Iris pigment epithelial cell (primary cell): ENCODE data around the gene CORO6.
"Not testable (repeated sequence)": the region's sequence is repeated elsewhere in the genome, so short reads cannot be mapped to it uniquely, and the experiment has no call there.

ENCODE experiments used
- DNase-seq: peaks from one replicate; pipeline ENCODE4 v3.0.0-alpha.2; 2011; ENCODE audit warnings: low read depth

The CORO6 gene

DNA sequence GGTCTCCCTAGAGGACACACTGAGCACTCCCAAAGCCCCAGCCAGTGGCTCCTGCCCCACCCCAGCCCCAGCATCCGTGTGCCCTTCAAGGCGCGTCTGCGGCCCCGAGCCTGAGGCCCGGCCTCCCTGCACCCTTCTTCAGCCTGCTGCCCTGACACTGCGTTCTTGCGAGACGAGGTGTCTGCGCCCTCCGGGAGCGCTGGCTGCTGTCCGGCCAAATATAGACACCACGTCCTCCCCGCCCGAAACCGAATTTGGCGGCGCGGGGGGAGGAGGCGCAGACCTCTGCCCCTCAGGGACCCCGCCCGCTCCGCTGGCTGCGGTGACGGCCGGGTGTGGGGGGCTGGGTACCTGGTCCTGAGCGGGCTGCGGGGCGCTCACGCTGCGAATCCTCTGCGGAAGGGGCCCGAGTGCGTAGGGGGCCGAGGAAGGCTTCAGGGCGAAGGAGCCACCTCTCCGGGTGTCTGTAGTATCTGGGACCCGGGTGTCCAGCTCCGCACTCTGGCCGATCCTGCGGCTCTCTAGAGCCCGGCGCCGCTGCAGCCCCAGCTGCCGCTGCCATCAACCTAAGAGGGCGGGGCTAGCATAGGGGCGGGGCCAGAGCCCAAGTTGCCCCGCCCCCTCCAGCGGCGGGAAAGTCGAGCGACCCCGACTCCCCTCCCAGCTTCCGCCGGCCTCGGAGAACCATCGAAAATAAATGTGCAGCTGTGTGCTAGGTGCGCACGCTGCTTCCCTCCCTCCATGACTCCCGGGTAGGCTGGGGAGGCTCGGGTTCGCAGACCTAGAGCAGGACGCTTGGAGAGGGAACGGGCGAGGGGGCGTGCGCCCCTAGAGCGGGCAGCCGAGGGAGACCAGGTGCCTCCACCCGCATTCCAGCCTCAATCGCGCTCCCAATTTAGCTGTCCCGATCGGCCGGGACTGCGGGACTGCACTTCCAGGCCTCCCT lies at the start of gene CORO6:
Gene CORO6 (minus strand): TSS at position 576 of the 946 bp plus-strand sequence. CDS start 1,491 bp downstream, outside the sequence.
- DNase-seq = peak; percentile 31

DNA sequence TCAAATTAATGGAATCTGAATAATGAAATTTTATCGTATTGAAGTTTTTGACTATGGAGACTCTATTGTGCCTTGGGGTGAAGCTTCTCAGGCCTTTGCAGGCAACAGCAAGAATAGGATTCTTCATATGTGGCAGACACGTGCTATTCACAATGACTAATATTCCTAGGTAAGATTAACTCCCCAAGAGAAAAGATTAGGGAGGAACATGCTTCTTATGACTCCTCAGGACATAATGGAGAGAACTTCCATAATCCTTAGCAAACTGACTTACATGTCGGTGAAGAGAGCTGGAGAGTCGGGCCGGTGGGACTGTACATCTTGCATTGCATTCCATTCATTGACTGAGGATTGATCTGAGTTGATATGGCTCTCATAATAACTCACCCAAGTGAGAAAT lies 48.9 kb upstream of the CORO6 start:
- no peak for DNase-seq

DNA sequence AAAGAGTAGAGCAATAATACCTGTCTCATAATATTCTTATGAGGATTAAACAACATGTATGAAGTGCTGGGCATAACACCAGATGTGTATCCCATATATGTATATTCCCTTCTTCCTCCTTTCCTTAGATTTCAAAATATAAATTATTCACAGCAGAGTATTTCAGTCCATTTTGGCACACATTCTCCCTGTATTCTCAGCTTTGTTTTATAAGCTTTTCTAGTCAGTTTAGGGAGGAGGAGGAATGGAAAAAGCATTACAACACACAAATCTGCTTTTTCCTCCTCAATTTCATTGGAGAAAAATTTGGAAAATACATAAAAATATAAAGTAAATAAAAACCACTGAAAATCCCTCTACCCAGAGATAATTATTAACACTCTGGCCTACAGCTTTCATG lies 46.6 kb upstream of the CORO6 start:
- no peak for DNase-seq

DNA sequence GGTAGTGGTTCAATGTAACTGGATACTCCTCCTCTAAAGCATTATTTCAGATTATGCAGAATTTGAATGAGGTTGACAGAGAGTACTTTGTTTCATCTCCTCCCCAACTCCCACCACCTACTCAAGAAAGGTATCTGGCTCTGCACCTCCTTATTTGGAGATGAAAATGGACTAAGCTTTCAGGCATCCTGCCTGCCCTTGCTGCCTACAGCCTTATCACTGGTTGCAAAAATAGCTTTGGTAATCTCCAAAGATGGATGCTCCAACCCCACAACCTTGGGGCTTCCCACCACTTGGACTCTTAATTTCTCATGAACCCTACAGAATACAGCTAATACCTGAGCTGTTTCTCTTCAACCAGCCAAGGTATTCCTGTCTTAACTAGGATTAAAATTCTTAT lies 45.3 kb upstream of the CORO6 start:
- DNase-seq = no peak

DNA sequence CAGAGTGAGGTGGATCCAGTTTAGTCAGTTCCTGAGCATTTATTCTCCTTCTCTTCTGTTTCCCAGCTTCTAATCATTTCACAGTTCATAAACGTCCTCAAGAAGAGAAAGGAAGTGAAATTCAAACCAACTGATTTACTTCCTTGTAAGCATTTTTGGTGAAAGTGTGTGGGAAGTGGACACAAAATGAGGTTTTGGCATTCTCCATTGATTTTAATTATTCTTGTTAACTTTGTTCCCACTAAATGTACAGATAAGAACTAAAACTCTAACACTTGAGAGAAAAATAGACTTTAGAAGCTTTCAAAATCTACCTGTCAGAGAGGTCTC lies 42.7 kb upstream of the CORO6 start:
- DNase-seq = no peak

DNA sequence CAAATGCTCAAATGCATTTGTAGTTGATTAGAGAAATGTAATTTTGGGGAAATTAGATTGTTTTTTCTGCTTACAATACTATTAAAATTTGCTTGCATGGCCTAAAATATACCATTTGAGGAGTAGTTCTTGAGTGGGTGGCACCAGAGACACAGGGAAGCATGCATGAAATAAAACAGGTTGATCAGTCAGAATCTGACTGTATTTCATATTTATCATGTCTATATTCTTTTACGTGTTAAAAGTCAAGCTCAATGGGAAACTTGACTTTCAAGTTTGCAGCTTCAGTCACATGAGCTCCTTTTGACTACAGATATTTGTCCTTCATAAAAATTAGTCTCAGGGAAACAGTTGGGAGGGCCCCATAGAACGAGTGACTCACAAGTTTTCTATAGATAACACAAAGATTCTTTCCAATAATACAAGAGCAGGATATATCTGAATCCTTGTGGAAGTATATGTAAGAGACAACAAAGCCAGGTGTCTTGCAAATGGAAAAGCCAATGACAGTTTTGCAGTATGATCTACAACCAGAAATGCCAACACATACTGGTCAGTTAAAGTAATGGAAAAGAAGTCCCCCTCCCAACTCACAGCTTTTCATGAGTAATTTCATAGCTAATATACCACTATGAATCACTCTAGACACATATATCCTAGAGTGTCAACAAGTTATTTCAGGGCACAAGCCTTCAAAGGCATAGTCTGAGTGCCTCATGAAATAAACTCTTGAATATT lies 42.2 kb upstream of the CORO6 start:
- peak; percentile 82 for DNase-seq

DNA sequence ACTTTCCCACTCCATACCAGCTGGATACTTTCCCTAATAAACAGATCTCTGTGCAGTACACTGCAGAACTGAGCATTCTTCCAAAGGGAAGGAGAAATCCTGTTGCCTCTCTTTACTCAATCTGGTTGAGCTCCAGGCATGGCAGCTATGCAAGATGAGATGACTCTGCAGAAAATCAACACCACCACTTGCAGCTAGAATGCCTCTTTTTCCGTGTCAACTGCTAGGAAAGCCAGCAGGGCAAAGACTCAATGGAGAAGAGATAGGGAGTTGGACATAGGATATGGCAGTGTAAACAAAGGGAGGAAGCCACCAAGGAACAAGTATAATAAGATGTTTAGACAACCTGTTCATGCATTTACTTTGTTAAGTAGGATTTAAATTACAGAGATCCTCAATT lies 40.4 kb upstream of the CORO6 start:
- DNase-seq = peak; percentile 60

DNA sequence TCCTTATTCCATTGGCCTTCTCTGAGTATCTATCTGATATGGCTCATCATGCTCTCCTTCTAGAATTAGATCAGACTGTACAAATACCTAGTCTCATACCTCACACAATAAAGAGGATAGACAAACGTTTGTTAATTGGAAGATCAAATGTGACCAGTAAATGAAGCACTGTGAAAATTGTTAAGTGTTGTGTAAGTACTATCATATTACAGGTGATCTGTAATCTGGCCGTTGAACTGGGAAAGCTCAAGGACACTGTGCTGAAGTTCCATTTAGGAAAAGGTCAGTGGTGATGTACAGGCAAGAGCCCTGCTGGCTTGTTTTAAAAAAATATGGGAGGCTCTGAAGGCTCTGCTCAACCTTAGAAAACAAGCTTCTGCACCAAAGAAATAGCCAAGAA lies 38.5 kb upstream of the CORO6 start:
- DNase-seq = no peak

DNA sequence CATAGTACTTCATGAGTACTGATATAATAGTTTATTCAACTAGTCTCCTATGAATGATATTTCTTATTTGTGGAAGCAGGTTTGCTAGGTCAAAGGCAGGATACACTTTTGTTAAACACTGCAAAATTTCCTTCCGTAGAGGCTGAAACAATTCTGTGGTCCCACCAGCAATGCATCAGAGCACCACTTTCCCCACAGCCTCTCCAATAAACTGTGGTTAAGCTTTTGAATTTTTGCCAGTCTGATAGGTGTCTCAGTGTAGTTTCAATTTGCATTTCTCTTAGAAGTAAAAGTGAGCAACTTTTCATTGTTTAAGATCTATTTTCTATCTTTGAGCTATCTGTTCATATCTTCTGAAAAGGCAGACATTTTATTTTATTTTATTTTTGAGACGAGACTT lies 36.4 kb upstream of the CORO6 start:
- no peak for DNase-seq

DNA sequence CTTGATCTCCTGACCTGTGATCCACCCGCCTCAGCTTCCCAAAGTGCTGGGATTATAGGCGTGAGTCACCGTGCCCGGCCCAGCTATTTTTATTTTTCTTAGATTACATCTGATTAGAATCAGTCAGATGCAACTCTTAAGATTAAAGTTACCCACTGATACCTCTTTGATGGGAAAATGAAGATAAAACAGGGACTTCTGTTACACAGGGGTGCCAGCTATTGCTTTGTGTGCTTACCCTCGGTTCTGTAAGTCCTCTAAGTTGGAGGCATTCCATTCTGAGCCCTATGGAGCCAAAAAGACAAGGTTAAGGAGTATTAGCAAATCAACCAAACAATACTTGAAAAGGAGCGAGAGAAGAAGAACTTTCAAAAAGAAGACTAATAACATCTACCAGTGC lies 32.6 kb upstream of the CORO6 start:
- no peak for DNase-seq

DNA sequence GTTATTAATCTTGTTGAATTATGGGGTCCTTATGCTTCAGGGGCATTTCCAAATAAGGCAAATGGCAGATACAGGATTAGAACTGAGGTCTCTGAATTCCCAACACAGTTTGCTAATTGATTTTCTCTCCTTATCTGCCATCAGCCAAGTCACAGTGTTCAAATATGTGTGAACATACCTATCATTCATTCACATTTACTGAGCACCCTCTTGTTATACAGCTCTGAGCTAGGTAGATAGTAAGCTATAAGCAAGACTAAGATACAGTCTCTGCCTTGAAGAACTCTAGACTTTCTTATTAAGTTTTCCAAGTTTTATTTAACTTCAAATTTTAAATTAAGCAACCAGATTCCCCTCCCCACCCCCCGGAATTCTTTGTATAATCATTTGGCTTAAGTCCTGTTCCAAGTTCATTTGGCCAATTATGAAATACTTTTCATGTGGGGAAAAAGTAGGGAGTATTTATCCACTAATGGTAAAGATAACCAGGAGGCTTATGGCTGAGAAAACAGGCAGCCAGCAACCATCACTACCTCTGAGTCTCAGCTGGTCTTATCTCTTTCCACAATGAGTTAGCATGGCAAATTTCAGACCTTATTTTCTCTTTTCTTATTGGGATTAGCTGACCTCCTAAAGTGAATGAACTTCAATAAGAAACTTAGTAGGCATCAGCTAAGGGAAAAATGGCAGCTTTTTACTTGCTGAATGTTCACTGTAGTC lies 31.4 kb upstream of the CORO6 start:
- DNase-seq = no peak

DNA sequence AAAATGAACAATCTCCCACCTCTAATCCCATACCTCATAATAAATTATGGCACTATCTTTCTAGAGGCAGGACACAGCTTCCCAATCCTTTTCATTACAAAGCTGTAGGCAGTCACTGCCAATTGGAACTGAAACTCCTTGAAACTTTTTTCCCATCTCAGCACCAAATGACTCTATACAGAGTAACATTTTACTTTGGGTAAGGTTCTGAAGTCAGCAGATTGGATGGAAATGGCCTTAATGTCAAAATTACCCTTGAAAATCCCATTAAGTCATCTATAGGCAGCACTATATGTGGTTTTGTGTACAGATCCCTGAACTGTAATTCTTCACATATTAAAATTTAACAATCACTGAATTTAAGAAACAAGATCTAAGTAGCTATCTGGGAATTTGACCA lies 30.3 kb upstream of the CORO6 start:
- no peak for DNase-seq

DNA sequence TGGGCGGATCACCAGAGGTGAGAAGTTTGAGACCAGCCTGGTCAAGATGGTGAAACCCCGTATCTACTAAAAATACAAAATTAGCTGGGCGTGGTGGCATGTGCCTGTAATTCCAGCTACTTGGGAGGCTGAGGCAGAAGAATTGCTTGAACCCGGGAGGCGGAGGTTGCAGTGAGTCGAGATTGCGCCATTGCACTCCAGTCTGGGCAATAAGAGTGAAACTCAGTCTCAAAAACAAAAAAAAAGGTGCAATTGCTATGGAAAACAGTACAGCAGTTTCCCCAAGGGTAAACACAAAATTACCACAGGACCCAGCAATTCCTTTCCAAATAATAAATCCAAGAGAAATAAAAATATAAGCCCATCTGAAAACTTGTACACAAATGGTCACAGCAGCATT lies 29.2 kb upstream of the CORO6 start:
- DNase-seq = not testable (repeated sequence)

DNA sequence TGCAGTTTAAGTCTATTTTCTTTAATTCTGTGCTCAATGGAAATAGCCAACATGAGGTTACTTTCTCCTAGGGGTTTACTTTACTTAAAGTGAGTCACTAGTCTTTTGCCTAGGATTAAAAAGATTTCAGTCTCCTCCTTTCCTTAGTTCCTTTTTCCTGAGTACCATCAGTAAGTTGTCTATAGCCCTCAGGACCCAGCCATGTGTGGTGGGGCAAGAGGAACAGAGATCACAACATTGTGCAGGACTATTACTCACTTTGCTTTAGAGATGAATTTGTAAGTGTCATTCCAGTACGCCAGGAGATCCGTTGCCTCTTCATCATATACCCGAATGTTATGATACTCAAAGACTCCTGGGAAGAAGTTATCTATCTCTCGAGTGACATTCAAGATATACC lies 27.7 kb upstream of the CORO6 start:
- no peak for DNase-seq

DNA sequence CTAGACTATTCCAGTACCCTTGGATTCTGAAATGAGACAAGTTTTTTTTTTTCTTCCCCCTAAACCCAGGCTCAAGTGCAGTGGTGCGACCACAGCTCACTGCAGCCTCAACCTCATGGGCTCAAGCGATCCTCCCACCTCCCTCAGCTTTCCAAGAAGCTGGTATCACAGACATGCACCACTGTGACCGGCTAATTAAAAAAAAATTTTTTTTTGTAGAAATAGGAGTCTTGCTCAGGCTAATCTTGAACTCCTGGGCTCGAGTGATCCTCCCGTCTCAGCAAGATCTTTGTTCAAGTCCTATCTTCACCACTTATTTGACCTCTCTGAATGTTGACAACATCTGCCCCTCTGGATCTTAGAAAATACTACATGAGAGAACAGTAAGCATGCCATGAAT lies 26.6 kb upstream of the CORO6 start:
- no peak for DNase-seq

DNA sequence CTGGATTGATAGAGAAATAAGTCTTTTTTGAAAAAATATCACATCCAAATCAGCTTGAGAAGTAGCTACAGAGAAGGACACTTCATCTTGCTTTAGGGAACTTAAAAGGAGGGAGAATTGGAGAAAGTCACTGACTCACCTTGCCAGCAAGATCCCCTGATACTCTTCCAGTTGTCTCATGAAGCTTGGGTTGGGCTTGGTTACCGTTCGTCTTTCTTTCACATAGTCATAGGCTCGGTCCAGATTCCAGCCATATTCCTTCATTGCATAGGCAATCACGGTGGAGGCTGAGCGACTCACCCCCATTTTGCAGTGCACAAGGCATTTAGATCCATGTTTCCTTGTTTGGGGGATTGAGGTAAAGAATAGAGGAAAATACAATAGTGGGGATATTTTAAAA lies 25.3 kb upstream of the CORO6 start:
- no peak for DNase-seq

DNA sequence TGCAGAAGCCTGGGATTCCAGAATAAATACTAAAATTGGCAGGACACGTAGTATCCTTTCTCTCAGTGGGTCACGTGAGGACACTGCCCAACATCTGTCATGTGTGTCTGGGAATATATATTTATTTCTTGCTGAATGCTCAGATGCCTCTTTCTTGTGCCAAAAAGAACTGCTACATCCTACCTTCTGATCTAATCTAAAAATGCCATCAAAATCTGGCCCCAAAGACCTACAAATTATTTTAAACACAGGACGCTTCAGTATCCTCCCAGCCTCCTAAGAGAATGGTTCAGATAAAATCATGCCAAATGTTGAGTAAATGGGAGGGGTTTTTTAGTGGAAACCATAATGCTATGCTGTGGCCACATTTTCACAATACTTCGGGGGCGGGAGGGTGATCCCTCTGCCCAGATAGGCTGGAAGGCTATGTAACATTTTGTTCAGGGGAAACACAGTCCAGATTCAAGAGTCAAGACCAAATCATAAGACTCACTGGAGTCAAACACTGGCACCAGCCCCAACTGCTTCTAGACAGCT lies 22.9 kb upstream of the CORO6 start:
- peak; percentile 93 for DNase-seq

DNA sequence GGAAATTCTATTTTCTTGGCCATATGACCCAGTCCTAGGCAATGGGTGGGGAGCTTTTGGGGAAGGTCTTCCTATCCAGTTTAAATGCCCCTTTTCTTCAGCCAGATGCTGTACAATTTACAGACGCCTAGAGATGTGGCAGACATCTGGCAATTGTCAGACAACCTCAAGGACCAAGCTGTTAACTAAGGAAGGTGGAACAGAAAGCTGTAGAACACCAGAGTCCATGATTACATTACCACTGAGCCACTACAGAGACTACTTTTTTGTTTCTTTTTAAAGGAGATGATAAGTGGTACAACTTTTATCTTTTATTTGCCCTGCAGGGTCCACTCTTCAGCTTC lies 21.1 kb upstream of the CORO6 start:
- DNase-seq = no peak

DNA sequence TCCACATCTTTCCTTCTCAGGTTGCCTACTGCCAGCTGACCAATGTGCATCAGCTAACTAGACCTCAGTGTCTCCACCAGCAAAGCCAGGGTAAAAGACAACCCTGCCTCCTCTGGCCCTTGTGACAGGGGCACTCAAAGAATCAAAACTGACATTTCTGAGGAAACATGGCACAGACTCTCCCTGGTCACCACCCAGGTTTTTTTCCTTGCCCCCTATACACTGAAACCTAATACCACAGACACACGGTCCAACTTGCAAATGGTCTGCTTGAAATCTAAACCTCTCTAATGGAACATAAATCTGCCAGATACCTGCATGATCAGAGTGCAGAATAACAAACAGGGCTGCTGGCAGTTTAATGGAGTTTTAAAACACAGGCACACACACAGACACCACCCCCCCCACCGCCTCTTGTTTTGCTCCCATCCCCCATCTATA lies 19.5 kb upstream of the CORO6 start:
- no peak for DNase-seq

DNA sequence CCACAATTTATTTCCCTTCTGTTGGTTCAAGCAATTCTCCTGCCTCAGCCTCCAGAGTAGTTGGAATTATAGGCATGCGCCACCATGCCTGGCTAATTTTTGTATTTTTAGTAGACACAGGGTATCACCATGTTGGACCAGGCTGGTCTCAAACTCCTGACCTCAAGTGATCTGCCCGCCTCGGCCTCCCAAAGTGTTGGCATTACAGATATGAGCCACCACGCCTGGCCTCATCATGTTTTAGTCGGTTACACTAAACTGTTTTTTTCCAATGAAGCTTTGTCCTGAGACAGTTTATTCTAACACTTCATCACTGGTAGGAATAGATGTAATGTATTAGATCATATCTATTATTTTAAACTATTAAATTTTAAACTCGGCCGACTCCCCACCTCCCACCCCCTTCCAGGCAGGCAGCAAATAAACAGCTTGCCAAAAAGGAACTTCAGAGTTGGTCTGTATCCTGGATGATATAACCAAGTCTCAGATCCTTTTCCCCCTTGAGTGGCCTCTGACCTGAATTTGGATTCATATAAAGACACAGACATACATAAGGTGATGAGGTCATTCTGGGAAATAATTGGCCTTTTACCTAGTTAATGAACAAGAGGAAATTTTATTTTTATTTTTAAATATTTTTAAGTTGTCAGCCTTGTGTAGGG lies 18.4 kb upstream of the CORO6 start:
- DNase-seq = no peak

DNA sequence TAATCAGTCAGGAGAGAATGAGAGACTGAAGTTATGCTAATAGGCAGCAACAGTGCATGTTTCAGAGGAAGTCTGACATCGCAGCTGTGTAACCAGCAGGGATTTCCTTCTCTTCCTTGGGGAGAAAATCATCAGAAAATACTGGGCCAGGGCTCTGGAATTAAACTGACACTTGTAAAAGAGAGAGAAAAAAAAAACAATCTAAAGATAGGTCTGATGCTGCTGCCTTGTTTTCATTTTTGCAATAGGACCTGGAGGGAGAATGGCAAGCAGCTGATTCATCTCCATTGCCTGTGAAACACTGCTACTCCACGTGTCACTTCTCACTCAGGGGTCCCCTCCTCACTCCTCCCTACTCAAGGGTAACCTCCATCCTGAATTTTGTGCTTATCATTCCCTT lies 17.7 kb upstream of the CORO6 start:
- DNase-seq = peak; percentile 82

DNA sequence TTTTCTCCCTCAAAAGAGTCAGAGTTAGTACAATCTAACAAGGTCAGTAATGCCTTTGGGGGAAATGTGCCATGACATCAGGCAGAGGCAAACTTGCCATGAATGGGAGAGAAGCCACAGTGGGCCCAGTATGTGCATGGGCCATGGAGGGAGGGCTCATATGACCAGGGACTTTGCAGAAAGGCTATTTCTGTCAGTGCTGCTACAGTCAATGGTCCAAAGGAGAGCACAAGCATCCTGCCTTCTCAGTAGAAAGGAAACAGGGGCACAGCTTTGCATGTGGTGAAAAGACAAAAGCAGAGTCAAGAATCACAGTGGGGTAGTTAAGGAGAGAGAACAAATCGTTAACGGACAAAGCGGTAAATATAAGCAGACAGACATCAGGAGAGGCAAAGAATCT lies 11.2 kb upstream of the CORO6 start:
- DNase-seq = no peak
